H1 (cell line): ENCODE measurements around the gene RBM14. TPM values are rescaled to one million over a fixed set of nuclear protein-coding genes. Genes with fewer than 3 reads are reported as not detected.

Experiments
- CTCF ChIA-PET: fragments of 300-600 bp; sonication (Branson Sonifier 250); formaldehyde crosslinking; loops from one replicate; lab custom pipeline; 2021; ENCODE audit not compliant: partially characterized antibody; lab: Charles Lee
- POLR2A ChIA-PET: fragments of 300-600 bp; sonication (Branson Sonifier 250); formaldehyde crosslinking; loops from one replicate; lab custom pipeline; 2021; ENCODE audit warnings: inconsistent platforms; ENCODE audit not compliant: partially characterized antibody; lab: Charles Lee
- DNase-seq, 2 experiments: peaks; one replicate each; pipeline versions ENCODE4 v3.0.0 to v3.0.0-alpha.2; 2010 to 2022; ENCODE audit warnings: low spot score in 2 of 2, low read depth in 1 of 2, mixed read lengths in 1 of 2
- FAIRE-seq: peaks from 2 replicates; lab custom pipeline; 2011; peaks lifted over from hg19 to GRCh38; lab: Jason Lieb, UNC
- H2AFZ ChIP-seq: 2 replicates; pipeline ENCODE4 v1.8.1; 2012; ENCODE audit warnings: low read length, inconsistent platforms
- H2AK5ac ChIP-seq: 2 replicates; pipeline ENCODE4 v1.6.1; 2013; ENCODE audit warnings: low read depth, low read length
- H2BK120ac ChIP-seq: replicated peaks from 2 replicates; pipeline ENCODE3; 2013; ENCODE audit warnings: low read depth, low read length, inconsistent platforms
- H2BK12ac ChIP-seq: 2 replicates; pipeline ENCODE4 v1.6.1; 2013; ENCODE audit warnings: low read depth, low read length
- H2BK15ac ChIP-seq: 2 replicates; pipeline ENCODE4 v1.6.1; 2013; ENCODE audit warnings: low read length
- H2BK20ac ChIP-seq: 2 replicates; pipeline ENCODE4 v1.6.1; 2013; ENCODE audit warnings: low read length
- H2BK5ac ChIP-seq: 2 replicates; pipeline ENCODE4 v1.6.1; 2013; ENCODE audit warnings: low read depth, low read length
- H3K14ac ChIP-seq: 2 replicates; pipeline ENCODE4 v1.6.1; 2013; ENCODE audit warnings: inconsistent platforms; ENCODE audit not compliant: insufficient read length
- H3K18ac ChIP-seq: 2 replicates; pipeline ENCODE4 v1.6.1; 2013; ENCODE audit warnings: low read length; ENCODE audit errors: extremely low read depth
- H3K23ac ChIP-seq: 2 replicates; pipeline ENCODE4 v1.6.1; 2013; ENCODE audit warnings: inconsistent platforms; ENCODE audit not compliant: insufficient read length
- H3K23me2 ChIP-seq: 2 replicates; pipeline ENCODE4 v1.6.1; 2013; ENCODE audit warnings: low read depth, low read length
- H3K27ac ChIP-seq: 2 replicates; pipeline ENCODE4 v1.6.1; 2011; ENCODE audit warnings: low read depth, low read length, inconsistent platforms
- H3K27me3 ChIP-seq, 4 experiments: replicated peaks in 1 of 4; 1 replicate in 1 of 4; 2 replicates in 3 of 4; pipeline versions ENCODE4 v1.6.1 to v1.8.1; 2011 to 2013; ENCODE audit warnings: low read length in 3 of 4, mild to moderate bottlenecking in 3 of 4, inconsistent platforms in 2 of 4, mixed read lengths in 2 of 4, moderate library complexity in 1 of 4; ENCODE audit not compliant: control insufficient read depth in 3 of 4, insufficient read depth in 3 of 4; ENCODE audit errors: extremely low read depth in 1 of 4
- H3K36me3 ChIP-seq, 4 experiments: 2 replicates each; pipeline versions ENCODE4 v1.6.1 to v1.8.1; 2011 to 2013; ENCODE audit warnings: mild to moderate bottlenecking in 4 of 4, low read length in 3 of 4, moderate library complexity in 2 of 4, control low read depth in 1 of 4, inconsistent platforms in 1 of 4; ENCODE audit not compliant: insufficient read depth in 4 of 4, control insufficient read depth in 2 of 4
- H3K4ac ChIP-seq: replicated peaks from 2 replicates; pipeline ENCODE3; 2013; ENCODE audit warnings: low read length, low read depth, mixed read lengths, inconsistent platforms; ENCODE audit not compliant: insufficient read length
- H3K4me1 ChIP-seq, 4 experiments: replicated peaks in 1 of 4; 1 replicate in 1 of 4; 2 replicates in 3 of 4; pipeline versions ENCODE4 v1.6.1 to v1.8.1; 2011 to 2013; ENCODE audit warnings: low read length in 3 of 4, inconsistent platforms in 2 of 4, mixed read lengths in 1 of 4; ENCODE audit not compliant: insufficient read depth in 4 of 4, control insufficient read depth in 3 of 4
- H3K4me2 ChIP-seq, 2 experiments: 2 replicates each; pipeline versions ENCODE4 v1.6.1 to v1.8.1; 2011 to 2013; ENCODE audit warnings: low read depth in 2 of 2, low read length in 2 of 2, control low read depth in 1 of 2, inconsistent platforms in 1 of 2, mild to moderate bottlenecking in 1 of 2; ENCODE audit not compliant: insufficient read depth in 1 of 2
- H3K4me3 ChIP-seq, 4 experiments: fragments of 200-600, 300-600 bp in 1 of 4; sonication (generic), shearing (Covaris generic), sonication (Bioruptor Twin) in 1 of 4; 2 replicates each; pipeline versions ENCODE4 v1.5.1 to v1.8.1; 2011 to 2016; ENCODE audit warnings: low read length in 4 of 4, low read depth in 3 of 4, control low read depth in 2 of 4, inconsistent platforms in 2 of 4, mild to moderate bottlenecking in 2 of 4, mixed read lengths in 1 of 4, moderate library complexity in 1 of 4; ENCODE audit not compliant: insufficient read depth in 2 of 4; ENCODE audit errors: extremely low read depth in 1 of 4
- H3K56ac ChIP-seq: replicated peaks from 2 replicates; pipeline ENCODE3; 2013; ENCODE audit warnings: low read depth, mild to moderate bottlenecking, mixed read lengths, low read length, inconsistent platforms; ENCODE audit not compliant: insufficient read length
- H3K79me1 ChIP-seq: 2 replicates; pipeline ENCODE4 v1.6.1; 2013; ENCODE audit warnings: low read depth, low read length, control low read depth
- H3K79me2 ChIP-seq, 2 experiments: 2 replicates each; pipeline versions ENCODE4 v1.6.1 to v1.8.1; 2012 to 2013; ENCODE audit warnings: low read length in 2 of 2, mild to moderate bottlenecking in 2 of 2, inconsistent platforms in 1 of 2; ENCODE audit not compliant: insufficient read depth in 2 of 2, control insufficient read depth in 1 of 2
- H3K9ac ChIP-seq, 4 experiments: replicated peaks in 1 of 4; 1 replicate in 1 of 4; 2 replicates in 3 of 4; pipeline versions ENCODE4 v1.6.1 to v1.8.1; 2011 to 2013; ENCODE audit warnings: low read depth in 3 of 4, low read length in 3 of 4, control low read depth in 2 of 4, mild to moderate bottlenecking in 2 of 4, moderate library complexity in 2 of 4, inconsistent platforms in 1 of 4; ENCODE audit errors: extremely low read depth in 1 of 4
- H3K9me3 ChIP-seq, 2 experiments: 2 replicates each; pipeline versions ENCODE4 v1.6.1 to v1.8.1; 2012 to 2013; ENCODE audit warnings: mild to moderate bottlenecking in 2 of 2, moderate library complexity in 2 of 2, control low read depth in 1 of 2, inconsistent platforms in 1 of 2, low read depth in 1 of 2, low read length in 1 of 2, mixed read lengths in 1 of 2; ENCODE audit not compliant: insufficient read depth in 2 of 2
- H4K20me1 ChIP-seq, 2 experiments: replicated peaks in 1 of 2; 2 replicates each; pipeline versions ENCODE3 to v1.8.1; 2011 to 2013; ENCODE audit warnings: inconsistent platforms in 2 of 2, low read length in 2 of 2, mild to moderate bottlenecking in 1 of 2; ENCODE audit not compliant: insufficient read depth in 2 of 2, control insufficient read depth in 1 of 2
- H4K5ac ChIP-seq: 2 replicates; pipeline ENCODE4 v1.6.1; 2013; ENCODE audit warnings: low read length, low read depth, mixed read lengths, inconsistent platforms; ENCODE audit not compliant: insufficient read length
- H4K8ac ChIP-seq: 2 replicates; pipeline ENCODE4 v1.8.0; 2013; ENCODE audit warnings: mild to moderate bottlenecking, moderate library complexity, low read length, inconsistent platforms; ENCODE audit not compliant: insufficient read depth; ENCODE audit errors: extremely low read depth
- H4K91ac ChIP-seq: replicated peaks from 2 replicates; pipeline ENCODE3; 2013; ENCODE audit warnings: low read length, mixed read lengths, inconsistent platforms; ENCODE audit not compliant: insufficient read length
- BCL11A ChIP-seq, 2 experiments: IDR thresholded peaks; one replicate each; pipeline ENCODE4 v1.6.1; 2011; ENCODE audit warnings: low read depth in 2 of 2, low read length in 2 of 2, mild to moderate bottlenecking in 2 of 2
- CTCF ChIP-seq, 3 experiments: IDR thresholded peaks; 1 replicate in 2 of 3; 2 replicates in 1 of 3; pipeline versions ENCODE4 v1.5.1 to v1.6.1; 2011; ENCODE audit warnings: low read length in 3 of 3, mild to moderate bottlenecking in 3 of 3, inconsistent platforms in 2 of 3, low read depth in 1 of 3, moderate library complexity in 1 of 3; ENCODE audit not compliant: insufficient read depth in 1 of 3; ENCODE audit errors: control extremely low read depth in 1 of 3
- KDM1A ChIP-seq: fragments of 200-600, 300-600 bp; sonication (generic); IDR thresholded peaks from 2 replicates; pipeline ENCODE4 v1.7.1; 2016; ENCODE audit warnings: mild to moderate bottlenecking, low read length, borderline replicate concordance
- KDM4A ChIP-seq: IDR thresholded peaks from one replicate; pipeline ENCODE4 v1.7.1; 2012; ENCODE audit warnings: low read depth, mild to moderate bottlenecking, moderate library complexity, low read length, inconsistent platforms; ENCODE audit not compliant: severe bottlenecking
- MAFK ChIP-seq: IDR thresholded peaks from 2 replicates; pipeline ENCODE4 v1.6.1; 2012; ENCODE audit warnings: low read depth, mild to moderate bottlenecking, improper control_type of control experiment, low read length
- POLR2AphosphoS5 ChIP-seq: IDR thresholded peaks from 2 replicates; pipeline ENCODE4 v1.6.1; 2011; ENCODE audit warnings: low read depth, low read length
- SP2 ChIP-seq: IDR thresholded peaks from 2 replicates; pipeline ENCODE4 v1.6.1; 2012; ENCODE audit warnings: mild to moderate bottlenecking, low read length, inconsistent platforms
- SP4 ChIP-seq: IDR thresholded peaks from 2 replicates; pipeline ENCODE4 v1.6.1; 2012; ENCODE audit warnings: low read length, inconsistent platforms
- YY1 ChIP-seq: IDR thresholded peaks from 2 replicates; pipeline ENCODE4 v1.6.1; 2011; ENCODE audit warnings: low read depth, mild to moderate bottlenecking, low read length
- WGBS, 2 experiments: shearing (Covaris generic) in 1 of 2; methylation state at CpG; one replicate each; pipeline versions ENCODE4 v1.1.6 to v1.1.7; 2013 to 2015; ENCODE audit warnings: low lambda C conversion rate in 2 of 2, mixed read lengths in 2 of 2, inconsistent platforms in 1 of 2, low coverage in 1 of 2, missing lambda C conversion rate in 1 of 2; ENCODE audit not compliant: insufficient replicate concordance in 2 of 2, insufficient coverage in 1 of 2, insufficient read length in 1 of 2; ENCODE audit errors: extremely low coverage in 1 of 2, missing lambda C conversion rate in 1 of 2; 5-methylcytosine and 5-hydroxymethylcytosine counted together
- polyA plus RNA-seq, 7 experiments: library from polyadenylated mRNA; depleted of rRNA in 3 of 7; stranded (reverse) in 5 of 7; unstranded in 2 of 7; fragments of >200 nt in 5 of 7; fragments of 200-250 nt in 2 of 7; gene quantifications; 1 replicate in 5 of 7; 2 replicates in 1 of 7; 4 replicates in 1 of 7; pipeline versions ENCODE4 v1.2.1 to v1.2.3, GENCODE V29; 2011 to 2013; ENCODE audit warnings: missing spikeins in 2 of 7, mixed read lengths in 2 of 7
- total RNA-seq: library from RNA; stranded (reverse); fragmentation: NEBNext Ultra II Directional; extraction: Animal tissue kit (Norgen Biotek cat#: 25700); gene quantifications from 2 replicates; pipeline ENCODE4 v1.2.1, GENCODE V29; 2021

Gene RBM14
- total and polyA plus RNA-seq, 2 of the 8 experiments (the other 6 are each of a cell fraction or from before 2014, with no cell fraction given) = 67.2 to 142 TPM

GRCh38 chr11:66607126-66607834, 9.2 kb upstream of the RBM14 start:
- H2BK5ac ChIP-seq = no peak overlapping the region
- FAIRE-seq = no peak
- H3K4me2 ChIP-seq = no peak overlapping the region
- DNase-seq = no peak
- no peak overlapping the region for H3K4me3 ChIP-seq
- H3K27ac ChIP-seq = no peak overlapping the region
- no peak overlapping the region for H3K23ac ChIP-seq
- H3K36me3 ChIP-seq = peaks cover 6 to 20% (median 10%) of the 10 kb centered on the region in 4 experiments; a peak in 6 of 8 replicates
- H3K56ac ChIP-seq = no peak overlapping the region
- H3K79me1 ChIP-seq = no peaks in the 10 kb centered on the region
- no peaks in the 10 kb centered on the region for H3K4me1 ChIP-seq
- 85% methylated on average over 8 of the region's 8 CpGs; no CpG with 5 or more reads in 1 of the 2 experiments for WGBS, 2 experiments
- no peaks in the 10 kb centered on the region for H3K23me2 ChIP-seq
- no peak overlapping the region for H2AFZ ChIP-seq
- no peak overlapping the region for H2AK5ac ChIP-seq
- H3K9ac ChIP-seq = no peak overlapping the region
- no peaks in the 10 kb centered on the region for H3K9me3 ChIP-seq
- H3K79me2 ChIP-seq = no peaks in the 10 kb centered on the region
- no peaks in the 10 kb centered on the region for H3K27me3 ChIP-seq
- H2BK15ac ChIP-seq = no peak overlapping the region
- TF ChIP-seq SP4 (no peak), MAFK (no peak), POLR2AphosphoS5 (no peak), BCL11A (IDR thresholded peaks at IDR 0.05; ENCODE audit: low read depth in 2 of 2, low read length in 2 of 2) (no peak), YY1 (no peak), SP2 (no peak), KDM4A (no peak), KDM1A (no peak), CTCF (IDR thresholded peaks at IDR 0.05; ENCODE audit: control extremely low read depth in 1 of 3, insufficient read depth in 1 of 3, low read depth in 1 of 3, low read length in 3 of 3) (no peak)
- H3K18ac ChIP-seq = no peak overlapping the region
- CTCF ChIA-PET = interaction anchor here (0.6 to 3.5 kb wide), 3 partner anchors 10 to 77 kb away, joined by 3 to 15 read pairs (median 3); partner anchors contain the start of genes CCDC87 and CCS
- H4K91ac ChIP-seq = no peak overlapping the region
- H2BK12ac ChIP-seq = no peak overlapping the region
- no peak overlapping the region for H2BK20ac ChIP-seq
- H2BK120ac ChIP-seq = no peak overlapping the region
- no peak overlapping the region for H4K5ac ChIP-seq
- peaks cover 0 to 4% of the 10 kb centered on the region in 2 experiments for H4K20me1 ChIP-seq
- no peak overlapping the region for H3K14ac ChIP-seq
- no peak overlapping the region for H4K8ac ChIP-seq
- H3K4ac ChIP-seq = no peak overlapping the region
- POLR2A ChIA-PET = interaction anchor here (1.1 to 65.3 kb wide), 3 partner anchors 15 to 35 kb away, joined by 3 to 2165 read pairs (median 3); partner anchors contain the start of genes CCDC87, RBM14 and RBM4
